Cardiac muscle cell (in vitro differentiated cells and primary cell): Measurements from ENCODE around the gene TMEM135. TPM values are rescaled to one million over a fixed set of nuclear protein-coding genes. Genes with fewer than 3 reads are reported as not detected.

ENCODE experiments used
- DNase-seq, 2 donors: peaks; one replicate each; pipeline versions ENCODE4 v3.0.0 to v3.0.0-alpha.2; 2010 to 2017; ENCODE audit warnings: low read depth in 1 of 2, low spot score in 1 of 2
- H3K27ac ChIP-seq: fragments of 200-600 bp; sonication (generic); 2 replicates; pipeline ENCODE4 v1.5.1; 2016
- H3K27me3 ChIP-seq: fragments of 200-600 bp; sonication (generic); 2 replicates; pipeline ENCODE4 v1.6.0; 2016; ENCODE audit warnings: control low read depth
- H3K36me3 ChIP-seq: fragments of 200-600 bp; sonication (generic); 2 replicates; pipeline ENCODE4 v1.5.1; 2016; ENCODE audit warnings: control low read depth
- H3K4me1 ChIP-seq: fragments of 200-600 bp; sonication (generic); 2 replicates; pipeline ENCODE4 v1.8.1; 2017; ENCODE audit warnings: low read depth, mild to moderate bottlenecking, mixed run types
- H3K4me3 ChIP-seq: fragments of 200-600 bp; sonication (generic); 2 replicates; pipeline ENCODE4 v1.5.1; 2016; ENCODE audit warnings: mild to moderate bottlenecking
- H3K9me3 ChIP-seq: fragments of 200-600 bp; sonication (generic); 2 replicates; pipeline ENCODE4 v1.5.1; 2017; ENCODE audit warnings: low read depth, mild to moderate bottlenecking, control low read depth
- CTCF ChIP-seq: IDR thresholded peaks from 2 replicates; pipeline ENCODE4 v1.5.1; 2012; ENCODE audit warnings: low read depth, mild to moderate bottlenecking, low read length
- polyA plus RNA-seq: library from polyadenylated mRNA; unstranded; fragments of >200 nt; fragmentation: Nextera tagmentation; extraction: Ambion mirVana; gene quantifications from 2 replicates; pipeline ENCODE4 v1.2.1, GENCODE V29; 2016
- total RNA-seq: library from RNA; depleted of rRNA; stranded (reverse); fragments of >200 nt; gene quantifications from 2 replicates; pipeline ENCODE4 v1.2.3, GENCODE V29; 2016

The TMEM135 gene
- total and polyA plus RNA-seq, 2 experiments from 2014 or later, result 25.2 to 28.8 TPM

- Histone ChIP-seq H3K36me3 (no peaks in the 10 kb centered on the region), H3K9me3 (no peaks in the 10 kb centered on the region), H3K4me1 (peaks cover 26% of the 10 kb centered on the region), H3K27ac (peak overlapping the region; percentile 55), H3K27me3 (no peaks in the 10 kb centered on the region), H3K4me3 (no peak overlapping the region)
- peak; percentile 28 to 39 for DNase-seq
- no peak for TF ChIP-seq CTCF
Observed at GRCh38 chr11:87259736-87260135, 222.0 kb downstream of the TMEM135 start.

- no peak overlapping the region for H3K4me3 ChIP-seq
- H3K27me3 ChIP-seq, result no peaks in the 10 kb centered on the region
- no peaks in the 10 kb centered on the region for H3K36me3 ChIP-seq
- no peak overlapping the region for H3K27ac ChIP-seq
- H3K9me3 ChIP-seq, result no peaks in the 10 kb centered on the region
- no peak for TF ChIP-seq CTCF
- peaks cover 26% of the 10 kb centered on the region for H3K4me1 ChIP-seq
- DNase-seq, result no peak
Observed at GRCh38 chr11:87260811-87261210, 223.1 kb downstream of the TMEM135 start.

GRCh38 chr11:87263264-87263838 lies 225.6 kb downstream of the TMEM135 start:
- H3K27me3 ChIP-seq, result no peaks in the 10 kb centered on the region
- H3K36me3 ChIP-seq, result no peaks in the 10 kb centered on the region
- no peak overlapping the region for H3K27ac ChIP-seq
- no peak for TF ChIP-seq CTCF
- DNase-seq, result no peak
- no peaks in the 10 kb centered on the region for H3K9me3 ChIP-seq
- H3K4me1 ChIP-seq, result peaks cover 24% of the 10 kb centered on the region
- no peak overlapping the region for H3K4me3 ChIP-seq

GRCh38 chr11:87263979-87264378 lies 226.2 kb downstream of the TMEM135 start:
- no peaks in the 10 kb centered on the region for H3K27me3 ChIP-seq
- no peak for DNase-seq
- H3K36me3 ChIP-seq, result no peaks in the 10 kb centered on the region
- H3K9me3 ChIP-seq, result no peaks in the 10 kb centered on the region
- peaks cover 21% of the 10 kb centered on the region for H3K4me1 ChIP-seq
- H3K27ac ChIP-seq, result no peak overlapping the region
- no peak overlapping the region for H3K4me3 ChIP-seq
- no peak for TF ChIP-seq CTCF

- Histone ChIP-seq H3K9me3 (no peaks in the 10 kb centered on the region), H3K4me1 (peaks cover 11% of the 10 kb centered on the region), H3K27ac (no peak overlapping the region), H3K36me3 (no peaks in the 10 kb centered on the region), H3K27me3 (no peaks in the 10 kb centered on the region), H3K4me3 (no peak overlapping the region)
- no peak for TF ChIP-seq CTCF
- DNase-seq, result peak in 1 of 2 donors; percentile 38
Observed at GRCh38 chr11:87265132-87265531, 227.4 kb downstream of the TMEM135 start.
